HEK293 (cell line): ENCODE results near the gene LRP8.

Experiments
- EGR2 ChIP-seq: fragments of 450-650 bp; formaldehyde crosslinking; IDR thresholded peaks from 2 replicates; pipeline ENCODE4 v1.5.1; 2016; ENCODE audit warnings: low read depth, missing biosample characterization, missing genetic modification characterization
- KLF1 ChIP-seq: fragments of 450-650 bp; formaldehyde crosslinking; IDR thresholded peaks from 2 replicates; pipeline ENCODE4 v1.5.1; 2016; ENCODE audit warnings: missing biosample characterization, missing genetic modification characterization
- KLF10 ChIP-seq: fragments of 450-650 bp; IDR thresholded peaks from 2 replicates; pipeline ENCODE4 v1.5.1; 2018; ENCODE audit warnings: missing biosample characterization, mild to moderate bottlenecking, missing genetic modification characterization
- KLF17 ChIP-seq: fragments of 450-650 bp; formaldehyde crosslinking; IDR thresholded peaks from 2 replicates; pipeline ENCODE4 v1.5.1; 2016; ENCODE audit warnings: missing biosample characterization, missing genetic modification characterization
- ZBTB1 ChIP-seq: fragments of 450-650 bp; formaldehyde crosslinking; IDR thresholded peaks from 2 replicates; pipeline ENCODE4 v1.5.1; 2016; ENCODE audit warnings: missing biosample characterization, missing genetic modification characterization
- ZBTB48 ChIP-seq: fragments of 450-650 bp; formaldehyde crosslinking; IDR thresholded peaks from 2 replicates; pipeline ENCODE4 v1.5.1; 2016; ENCODE audit warnings: missing biosample characterization, missing genetic modification characterization
- ZFP41 ChIP-seq: fragments of 450-650 bp; formaldehyde crosslinking; IDR thresholded peaks from 2 replicates; pipeline ENCODE4 v1.5.1; 2016; ENCODE audit warnings: missing biosample characterization, missing genetic modification characterization, borderline replicate concordance
- ZIC2 ChIP-seq: fragments of 450-650 bp; formaldehyde crosslinking; IDR thresholded peaks from 2 replicates; pipeline ENCODE4 v1.5.1; 2016; ENCODE audit warnings: missing biosample characterization, missing genetic modification characterization
- ZNF146 ChIP-seq: fragments of 450-650 bp; formaldehyde crosslinking; IDR thresholded peaks from 2 replicates; pipeline ENCODE4 v1.5.1; 2016; ENCODE audit warnings: missing biosample characterization, missing genetic modification characterization
- ZNF16 ChIP-seq: fragments of 450-650 bp; formaldehyde crosslinking; IDR thresholded peaks from 2 replicates; pipeline ENCODE4 v1.5.1; 2016; ENCODE audit warnings: low read depth, missing biosample characterization, missing genetic modification characterization
- ZNF174 ChIP-seq: fragments of 450-650 bp; formaldehyde crosslinking; IDR thresholded peaks from 2 replicates; pipeline ENCODE4 v1.5.0; 2017; ENCODE audit warnings: missing biosample characterization, mild to moderate bottlenecking, missing genetic modification characterization
- ZNF221 ChIP-seq: fragments of 450-650 bp; formaldehyde crosslinking; IDR thresholded peaks from 2 replicates; pipeline ENCODE4 v1.5.1; 2017; ENCODE audit warnings: missing biosample characterization, missing genetic modification characterization, borderline replicate concordance
- ZNF248 ChIP-seq: fragments of 450-650 bp; formaldehyde crosslinking; IDR thresholded peaks from 2 replicates; pipeline ENCODE4 v1.5.1; 2017; ENCODE audit warnings: missing biosample characterization, missing genetic modification characterization
- ZNF280D ChIP-seq: fragments of 450-650 bp; formaldehyde crosslinking; IDR thresholded peaks from 2 replicates; pipeline ENCODE4 v1.5.1; 2016; ENCODE audit warnings: missing biosample characterization, missing genetic modification characterization
- ZNF366 ChIP-seq: fragments of 450-650 bp; formaldehyde crosslinking; conservative IDR thresholded peaks from 2 replicates; pipeline ENCODE4 v1.5.1; 2016; ENCODE audit warnings: missing biosample characterization, missing genetic modification characterization
- ZNF416 ChIP-seq: fragments of 450-650 bp; formaldehyde crosslinking; IDR thresholded peaks from 2 replicates; pipeline ENCODE4 v1.5.1; 2016; ENCODE audit warnings: missing biosample characterization, missing genetic modification characterization
- ZNF433 ChIP-seq: fragments of 450-650 bp; formaldehyde crosslinking; IDR thresholded peaks from 2 replicates; pipeline ENCODE4 v1.5.1; 2016; ENCODE audit warnings: missing biosample characterization, missing genetic modification characterization, low read depth
- ZNF501 ChIP-seq: fragments of 450-650 bp; formaldehyde crosslinking; IDR thresholded peaks from 2 replicates; pipeline ENCODE4 v1.5.1; 2016; ENCODE audit warnings: missing biosample characterization, missing genetic modification characterization
- ZNF530 ChIP-seq: fragments of 450-650 bp; formaldehyde crosslinking; IDR thresholded peaks from 2 replicates; pipeline ENCODE4 v1.5.1; 2016; ENCODE audit warnings: low read depth, missing biosample characterization, missing genetic modification characterization
- ZNF571 ChIP-seq: fragments of 450-650 bp; formaldehyde crosslinking; IDR thresholded peaks from 2 replicates; pipeline ENCODE4 v1.5.0; 2017; ENCODE audit warnings: missing biosample characterization, missing genetic modification characterization
- ZNF585B ChIP-seq: fragments of 450-650 bp; formaldehyde crosslinking; IDR thresholded peaks from 2 replicates; pipeline ENCODE4 v1.5.1; 2016; ENCODE audit warnings: missing biosample characterization, missing genetic modification characterization
- ZNF596 ChIP-seq: fragments of 450-650 bp; IDR thresholded peaks from 2 replicates; pipeline ENCODE4 v1.5.0; 2018; ENCODE audit warnings: missing biosample characterization, mild to moderate bottlenecking, missing genetic modification characterization, moderate library complexity
- ZNF624 ChIP-seq: fragments of 450-650 bp; formaldehyde crosslinking; IDR thresholded peaks from 2 replicates; pipeline ENCODE4 v1.5.1; 2017; ENCODE audit warnings: missing biosample characterization, missing genetic modification characterization
- ZNF645 ChIP-seq: fragments of 450-650 bp; formaldehyde crosslinking; IDR thresholded peaks from 2 replicates; pipeline ENCODE4; 2016; ENCODE audit warnings: missing biosample characterization, missing genetic modification characterization
- ZSCAN5A ChIP-seq: fragments of 450-650 bp; formaldehyde crosslinking; IDR thresholded peaks from 2 replicates; pipeline ENCODE4 v1.5.1; 2016; ENCODE audit warnings: missing biosample characterization, missing genetic modification characterization
- TF ChIP-seq, protein P1 (sequence below): fragments of 450-650 bp; formaldehyde crosslinking; IDR thresholded peaks from 2 replicates; pipeline ENCODE4 v1.5.1; 2016; ENCODE audit warnings: missing biosample characterization, missing genetic modification characterization
- TF ChIP-seq, protein P2 (sequence below): fragments of 450-650 bp; IDR thresholded peaks from 2 replicates; pipeline ENCODE4 v1.5.1; 2018; ENCODE audit warnings: missing biosample characterization, missing genetic modification characterization

The LRP8 gene

DNA sequence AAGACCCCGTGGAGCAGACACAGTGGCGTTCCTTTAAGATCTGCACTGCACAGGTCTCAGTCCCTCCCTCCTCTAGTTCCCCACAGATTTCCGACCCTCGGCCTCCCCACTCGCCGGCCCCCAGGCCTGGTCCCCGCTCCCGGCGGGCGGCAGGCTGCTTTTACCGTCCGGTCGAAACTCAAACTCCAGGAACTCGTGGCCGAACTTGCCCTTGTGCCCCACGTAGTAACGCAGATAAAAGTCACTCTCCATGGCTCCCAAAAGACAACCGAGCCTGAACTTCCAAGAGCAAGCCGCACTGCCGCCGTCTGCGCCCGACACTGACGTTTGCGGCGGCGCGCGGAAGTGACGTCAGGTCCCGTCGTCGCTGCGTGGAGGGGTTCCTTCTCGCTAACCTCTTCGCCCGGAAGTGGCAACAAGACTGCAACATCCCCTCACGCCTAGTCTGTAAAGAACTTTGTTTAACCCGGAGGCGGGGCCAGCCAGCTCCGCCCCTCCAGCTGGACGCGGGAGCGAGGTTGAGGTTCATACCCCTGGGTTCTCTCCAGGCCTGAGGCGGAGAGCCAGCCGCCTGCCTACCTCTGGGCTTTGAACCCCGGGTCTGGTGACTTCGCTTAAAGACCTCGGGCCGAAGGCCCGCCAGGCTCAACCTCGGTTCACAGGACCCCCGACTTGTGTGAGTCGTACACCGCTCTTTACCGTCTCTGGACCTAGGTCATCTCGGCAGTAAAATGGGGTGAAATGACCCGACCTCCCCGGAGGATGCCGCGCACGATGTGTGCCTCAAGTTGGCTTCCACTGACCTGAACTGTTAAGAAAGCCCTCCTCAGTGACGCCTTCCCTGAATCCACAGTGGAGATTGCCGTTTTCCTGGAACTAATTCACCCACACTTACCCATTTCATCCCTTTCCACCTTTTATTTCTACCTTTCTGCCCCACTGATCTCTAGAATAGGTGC lies 89.4 kb downstream of the LRP8 start, which contains the start of gene MAGOH (continued):
- TF ChIP-seq KLF17 (tag by site-specific recombination), result no peak
- 0 out of 2 replicates have a peak, but pooled peaks have one; percentile 4 for TF ChIP-seq EGR2 (tag by site-specific recombination)
- TF ChIP-seq ZNF585B (tag by site-specific recombination), result no peak
- TF ChIP-seq ZNF571, result no peak
- no peak for TF ChIP-seq ZNF248 (tag by site-specific recombination)
- no peak for TF ChIP-seq ZNF366
- no peak for TF ChIP-seq ZBTB1 (tag by site-specific recombination)
- TF ChIP-seq ZNF174 (tag by site-specific recombination), result no peak
- TF ChIP-seq ZNF280D (tag by site-specific recombination), result no peak
- TF ChIP-seq ZNF501, result 0 out of 2 replicates have a peak, but pooled peaks have one; percentile 69
- TF ChIP-seq KLF1 (tag by site-specific recombination), result 0 out of 2 replicates have a peak, but pooled peaks have one; percentile 10
- TF ChIP-seq ZSCAN5A (tag by site-specific recombination), result peak; percentile 17; the same call in 1 of the 2 replicates
- TF ChIP-seq ZNF146 (tag by site-specific recombination), result no peak
- no peak for TF ChIP-seq ZNF416 (tag by site-specific recombination)
- TF ChIP-seq, protein P1, sequence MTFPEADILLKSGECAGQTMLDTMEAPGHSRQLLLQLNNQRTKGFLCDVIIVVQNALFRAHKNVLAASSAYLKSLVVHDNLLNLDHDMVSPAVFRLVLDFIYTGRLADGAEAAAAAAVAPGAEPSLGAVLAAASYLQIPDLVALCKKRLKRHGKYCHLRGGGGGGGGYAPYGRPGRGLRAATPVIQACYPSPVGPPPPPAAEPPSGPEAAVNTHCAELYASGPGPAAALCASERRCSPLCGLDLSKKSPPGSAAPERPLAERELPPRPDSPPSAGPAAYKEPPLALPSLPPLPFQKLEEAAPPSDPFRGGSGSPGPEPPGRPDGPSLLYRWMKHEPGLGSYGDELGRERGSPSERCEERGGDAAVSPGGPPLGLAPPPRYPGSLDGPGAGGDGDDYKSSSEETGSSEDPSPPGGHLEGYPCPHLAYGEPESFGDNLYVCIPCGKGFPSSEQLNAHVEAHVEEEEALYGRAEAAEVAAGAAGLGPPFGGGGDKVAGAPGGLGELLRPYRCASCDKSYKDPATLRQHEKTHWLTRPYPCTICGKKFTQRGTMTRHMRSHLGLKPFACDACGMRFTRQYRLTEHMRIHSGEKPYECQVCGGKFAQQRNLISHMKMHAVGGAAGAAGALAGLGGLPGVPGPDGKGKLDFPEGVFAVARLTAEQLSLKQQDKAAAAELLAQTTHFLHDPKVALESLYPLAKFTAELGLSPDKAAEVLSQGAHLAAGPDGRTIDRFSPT (tag by site-specific recombination), result no peak
- TF ChIP-seq ZNF221 (tag by site-specific recombination), result no peak
- TF ChIP-seq ZFP41, result no peak
- TF ChIP-seq ZBTB48 (tag by site-specific recombination), result no peak
- TF ChIP-seq ZNF16 (tag by site-specific recombination), result no peak
- no peak for TF ChIP-seq ZNF596 (tag by site-specific recombination)
- no peak for TF ChIP-seq ZNF530
- TF ChIP-seq ZNF624 (tag by site-specific recombination), result no peak
- peak; percentile 44; the same call in 1 of the 2 replicates for TF ChIP-seq KLF10
- no peak for TF ChIP-seq ZNF433
- no peak for TF ChIP-seq ZNF645
- TF ChIP-seq ZIC2 (tag by site-specific recombination), result no peak
- TF ChIP-seq, protein P2, sequence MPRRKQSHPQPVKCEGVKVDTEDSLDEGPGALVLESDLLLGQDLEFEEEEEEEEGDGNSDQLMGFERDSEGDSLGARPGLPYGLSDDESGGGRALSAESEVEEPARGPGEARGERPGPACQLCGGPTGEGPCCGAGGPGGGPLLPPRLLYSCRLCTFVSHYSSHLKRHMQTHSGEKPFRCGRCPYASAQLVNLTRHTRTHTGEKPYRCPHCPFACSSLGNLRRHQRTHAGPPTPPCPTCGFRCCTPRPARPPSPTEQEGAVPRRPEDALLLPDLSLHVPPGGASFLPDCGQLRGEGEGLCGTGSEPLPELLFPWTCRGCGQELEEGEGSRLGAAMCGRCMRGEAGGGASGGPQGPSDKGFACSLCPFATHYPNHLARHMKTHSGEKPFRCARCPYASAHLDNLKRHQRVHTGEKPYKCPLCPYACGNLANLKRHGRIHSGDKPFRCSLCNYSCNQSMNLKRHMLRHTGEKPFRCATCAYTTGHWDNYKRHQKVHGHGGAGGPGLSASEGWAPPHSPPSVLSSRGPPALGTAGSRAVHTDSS (tag by site-specific recombination), result no peak
